ENCODE results near the gene STRA6. TPM values are rescaled to one million over a fixed set of nuclear protein-coding genes. Genes with fewer than 3 reads are reported as not detected.

STRA6 gene
- total and polyA plus RNA-seq, 5 experiments from 2014 or later, result not detected

- Mint-ChIP-seq H3K36me3 (no peaks in the 10 kb centered on the region), H3K9me3 (no peaks in the 10 kb centered on the region), H3K27me3 (peaks cover 0 to 9% (median 0%) of the 10 kb centered on the region in 5 donors), H3K4me3 (no peak overlapping the region), H3K27ac (no peak overlapping the region), H3K4me1 (no peaks in the 10 kb centered on the region)
- no peak for DNase-seq
- no peak for ATAC-seq
- POLR2A ChIA-PET, result no interaction called here
Measured at GRCh38 chr15:74197176-74197965, 5.2 kb downstream of the STRA6 start.

DNA sequence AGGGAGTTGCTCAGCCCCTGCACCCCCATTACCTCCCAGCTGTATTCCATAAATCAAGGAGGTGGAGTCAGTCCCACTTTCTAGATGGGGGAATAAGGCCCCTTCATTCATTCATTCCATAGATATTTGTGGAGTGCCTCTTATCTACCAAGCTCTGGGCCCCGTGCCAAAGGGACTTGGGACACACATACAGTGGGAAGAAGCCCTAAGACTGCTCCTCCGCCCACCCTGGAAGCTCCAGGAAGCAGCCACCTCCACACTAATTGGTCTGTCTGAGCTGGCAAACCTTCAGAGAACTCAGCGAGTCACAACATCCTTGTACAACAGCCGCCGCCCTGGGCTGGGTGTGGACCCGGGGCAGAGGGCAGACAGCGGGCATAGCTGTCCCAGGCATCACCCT lies 6.4 kb downstream of the STRA6 start:
- H3K9me3 Mint-ChIP-seq, result no peaks in the 10 kb centered on the region
- peaks cover 0 to under 1% (median 0%) of the 10 kb centered on the region in 5 donors for H3K27me3 Mint-ChIP-seq
- no peak overlapping the region for H3K4me3 Mint-ChIP-seq

DNA sequence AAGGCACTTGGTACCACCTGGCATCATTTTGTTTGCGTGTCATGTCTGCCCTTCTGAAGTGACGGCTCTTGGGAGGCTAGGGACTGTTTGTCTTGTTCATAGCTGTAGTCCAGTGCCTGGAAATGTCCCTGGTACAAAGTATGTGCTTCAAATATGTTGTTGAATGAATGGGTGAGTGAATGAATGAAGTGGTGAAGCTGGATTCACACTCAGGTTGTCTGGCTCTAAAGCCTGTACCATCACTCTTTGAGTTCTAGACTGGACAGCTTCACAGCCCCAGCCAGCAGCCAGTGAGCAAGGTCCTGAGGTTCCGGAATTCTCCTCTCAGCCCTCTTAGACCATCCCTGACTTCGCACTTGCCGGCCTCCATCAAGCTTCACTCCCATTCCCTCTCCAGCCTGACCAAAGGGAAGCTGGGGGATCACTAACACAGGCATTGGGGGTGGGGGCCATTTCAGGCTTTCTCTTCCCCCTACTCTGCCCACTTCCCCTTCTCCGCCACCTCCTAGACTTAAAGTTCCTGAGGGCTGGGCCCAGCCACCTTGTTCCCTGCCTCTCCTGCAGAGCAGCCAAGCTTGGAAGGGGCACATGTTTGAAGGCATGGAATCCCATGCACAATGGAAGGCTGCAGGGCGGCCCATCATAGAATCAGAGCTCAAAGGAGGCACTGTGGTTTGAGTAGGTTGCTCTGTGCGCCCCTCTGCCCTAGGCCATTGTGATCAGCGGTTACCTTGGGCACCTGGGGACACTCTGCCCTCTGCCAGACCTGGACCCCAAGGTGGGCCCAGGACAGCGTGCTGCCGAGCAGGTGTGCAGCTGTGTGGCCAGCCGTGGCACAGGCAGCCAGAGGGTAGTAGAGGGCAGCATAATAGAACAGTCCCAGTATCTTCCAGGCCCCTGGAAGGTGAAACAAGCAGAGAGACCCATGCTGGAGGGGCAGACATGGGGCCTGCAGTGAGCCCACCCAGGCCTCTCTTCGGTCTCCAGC lies 7.7 kb downstream of the STRA6 start:
- Mint-ChIP-seq H3K27me3 (no peaks in the 10 kb centered on the region), H3K4me3 (no peak overlapping the region), H3K36me3 (no peaks in the 10 kb centered on the region), H3K27ac (no peak overlapping the region), H3K4me1 (no peaks in the 10 kb centered on the region), H3K9me3 (no peaks in the 10 kb centered on the region)
- ATAC-seq (no peak), DNase-seq (no peak)
- POLR2A ChIA-PET, result interaction anchor here (0.6 kb wide), 1 partner anchor 60 kb away, joined by 5 read pairs; no protein-coding TSS in a partner anchor

More for the DNA sequence above, 6.4 kb downstream of the STRA6 start:
- H3K4me1 Mint-ChIP-seq, result no peaks in the 10 kb centered on the region
- DNase-seq, result no peak
- POLR2A ChIA-PET, result no interaction called here
- no peak overlapping the region for H3K27ac Mint-ChIP-seq
- ATAC-seq, result no peak
- no peaks in the 10 kb centered on the region for H3K36me3 Mint-ChIP-seq

- no peaks in the 10 kb centered on the region for H3K27me3 Mint-ChIP-seq
- H3K36me3 Mint-ChIP-seq, result no peaks in the 10 kb centered on the region
- no peaks in the 10 kb centered on the region for H3K9me3 Mint-ChIP-seq
- DNase-seq (no peak), ATAC-seq (no peak)
- no peak overlapping the region for H3K4me3 Mint-ChIP-seq
- H3K27ac Mint-ChIP-seq, result no peak overlapping the region
- no peaks in the 10 kb centered on the region for H3K4me1 Mint-ChIP-seq
- POLR2A ChIA-PET, result no interaction called here
Measured at GRCh38 chr15:74193905-74194304, 8.7 kb downstream of the STRA6 start.

GRCh38 chr15:74193299-74193718 lies 9.3 kb downstream of the STRA6 start:
- ATAC-seq (no peak), DNase-seq (no peak)
- Mint-ChIP-seq H3K4me3 (no peak overlapping the region), H3K27me3 (no peaks in the 10 kb centered on the region), H3K9me3 (no peaks in the 10 kb centered on the region), H3K27ac (no peak overlapping the region), H3K36me3 (no peaks in the 10 kb centered on the region), H3K4me1 (no peaks in the 10 kb centered on the region)
- POLR2A ChIA-PET, result no interaction called here

- Mint-ChIP-seq H3K4me1 (no peaks in the 10 kb centered on the region), H3K27me3 (no peaks in the 10 kb centered on the region), H3K9me3 (no peaks in the 10 kb centered on the region), H3K27ac (no peak overlapping the region), H3K36me3 (no peaks in the 10 kb centered on the region), H3K4me3 (no peak overlapping the region)
- POLR2A ChIA-PET, result no interaction called here
- ATAC-seq (no peak), DNase-seq (no peak)
Measured at GRCh38 chr15:74192751-74193150, 9.8 kb downstream of the STRA6 start.

- H3K4me1 Mint-ChIP-seq, result no peaks in the 10 kb centered on the region
- H3K36me3 Mint-ChIP-seq, result no peaks in the 10 kb centered on the region
- H3K9me3 Mint-ChIP-seq, result no peaks in the 10 kb centered on the region
- ATAC-seq (no peak), DNase-seq (no peak)
- H3K4me3 Mint-ChIP-seq, result no peak overlapping the region
- no peaks in the 10 kb centered on the region for H3K27me3 Mint-ChIP-seq
- POLR2A ChIA-PET, result interaction anchor here (0.6 kb wide), 1 partner anchor 411 kb away, joined by 3 read pairs; no protein-coding TSS in a partner anchor
- H3K27ac Mint-ChIP-seq, result no peak overlapping the region
Measured at GRCh38 chr15:74191798-74192197, 10.8 kb downstream of the STRA6 start.

GRCh38 chr15:74188216-74188615 lies 14.4 kb downstream of the STRA6 start:
- Mint-ChIP-seq H3K4me1 (no peaks in the 10 kb centered on the region), H3K36me3 (no peaks in the 10 kb centered on the region), H3K9me3 (no peaks in the 10 kb centered on the region), H3K4me3 (no peak overlapping the region), H3K27me3 (no peaks in the 10 kb centered on the region), H3K27ac (no peak overlapping the region)
- ATAC-seq (no peak), DNase-seq (no peak)
- POLR2A ChIA-PET, result no interaction called here

GRCh38 chr15:74185710-74186348 lies 16.8 kb downstream of the STRA6 start:
- Mint-ChIP-seq H3K9me3 (no peaks in the 10 kb centered on the region), H3K4me3 (no peak overlapping the region), H3K27me3 (peaks cover 0 to 6% (median 0%) of the 10 kb centered on the region in 5 donors), H3K4me1 (no peaks in the 10 kb centered on the region), H3K27ac (no peak overlapping the region), H3K36me3 (no peaks in the 10 kb centered on the region)
- ATAC-seq (no peak), DNase-seq (no peak)
- POLR2A ChIA-PET, result no interaction called here

GRCh38 chr15:74184582-74185091 lies 17.9 kb downstream of the STRA6 start:
- no peaks in the 10 kb centered on the region for H3K9me3 Mint-ChIP-seq
- ATAC-seq (no peak), DNase-seq (no peak)
- no peak overlapping the region for H3K27ac Mint-ChIP-seq
- POLR2A ChIA-PET, result no interaction called here
- no peak overlapping the region for H3K4me3 Mint-ChIP-seq
- no peaks in the 10 kb centered on the region for H3K36me3 Mint-ChIP-seq
- H3K27me3 Mint-ChIP-seq, result peaks cover 0 to 12% (median 0%) of the 10 kb centered on the region in 5 donors
- H3K4me1 Mint-ChIP-seq, result no peaks in the 10 kb centered on the region

- Mint-ChIP-seq H3K4me3 (no peak overlapping the region), H3K27ac (no peak overlapping the region), H3K9me3 (no peaks in the 10 kb centered on the region), H3K27me3 (peaks cover 0 to 22% (median 3%) of the 10 kb centered on the region in 5 donors), H3K36me3 (no peaks in the 10 kb centered on the region), H3K4me1 (no peaks in the 10 kb centered on the region)
- DNase-seq, result no peak
- ATAC-seq, result no peak
- POLR2A ChIA-PET, result no interaction called here
Measured at GRCh38 chr15:74182131-74182530, 20.5 kb downstream of the STRA6 start.

- H3K36me3 Mint-ChIP-seq, result no peaks in the 10 kb centered on the region
- POLR2A ChIA-PET, result no interaction called here
- H3K27ac Mint-ChIP-seq, result no peak overlapping the region
- H3K4me3 Mint-ChIP-seq, result no peak overlapping the region
- H3K9me3 Mint-ChIP-seq, result no peaks in the 10 kb centered on the region
- peaks cover 0 to 22% (median 3%) of the 10 kb centered on the region in 5 donors for H3K27me3 Mint-ChIP-seq
- peak in 1 of 10 donors; percentile 52 for DNase-seq
- H3K4me1 Mint-ChIP-seq, result no peaks in the 10 kb centered on the region
- no peak for ATAC-seq
Measured at GRCh38 chr15:74180881-74181602, 21.5 kb downstream of the STRA6 start.
